ENCODE data around the gene JMJD4. TPM values are rescaled to one million over a fixed set of nuclear protein-coding genes. Genes with fewer than 3 reads are reported as not detected.

JMJD4 gene
- polyA plus RNA-seq, 1 experiment = 20.5 TPM

DNA sequence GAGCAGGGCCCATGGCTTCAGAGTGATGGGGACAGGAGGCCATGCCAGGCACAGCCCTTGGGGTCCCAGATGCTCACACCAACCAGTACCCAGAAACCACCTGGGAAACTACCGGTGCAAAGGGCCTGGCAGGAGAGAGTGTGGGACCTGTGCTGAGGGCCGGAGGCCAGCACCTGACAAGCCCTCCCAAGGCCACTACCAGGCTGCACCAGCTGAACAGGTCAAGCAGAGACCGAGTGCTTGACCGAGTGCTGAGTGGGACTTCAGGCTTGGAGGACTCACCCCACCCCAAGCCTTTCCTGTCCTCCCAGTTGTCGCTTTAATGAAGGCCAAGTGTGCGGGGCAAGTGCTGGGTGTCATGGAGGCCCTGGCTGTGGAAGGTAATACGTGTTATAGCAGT, 36.7 kb upstream of the JMJD4 start:
- TF ChIP-seq, protein P1, sequence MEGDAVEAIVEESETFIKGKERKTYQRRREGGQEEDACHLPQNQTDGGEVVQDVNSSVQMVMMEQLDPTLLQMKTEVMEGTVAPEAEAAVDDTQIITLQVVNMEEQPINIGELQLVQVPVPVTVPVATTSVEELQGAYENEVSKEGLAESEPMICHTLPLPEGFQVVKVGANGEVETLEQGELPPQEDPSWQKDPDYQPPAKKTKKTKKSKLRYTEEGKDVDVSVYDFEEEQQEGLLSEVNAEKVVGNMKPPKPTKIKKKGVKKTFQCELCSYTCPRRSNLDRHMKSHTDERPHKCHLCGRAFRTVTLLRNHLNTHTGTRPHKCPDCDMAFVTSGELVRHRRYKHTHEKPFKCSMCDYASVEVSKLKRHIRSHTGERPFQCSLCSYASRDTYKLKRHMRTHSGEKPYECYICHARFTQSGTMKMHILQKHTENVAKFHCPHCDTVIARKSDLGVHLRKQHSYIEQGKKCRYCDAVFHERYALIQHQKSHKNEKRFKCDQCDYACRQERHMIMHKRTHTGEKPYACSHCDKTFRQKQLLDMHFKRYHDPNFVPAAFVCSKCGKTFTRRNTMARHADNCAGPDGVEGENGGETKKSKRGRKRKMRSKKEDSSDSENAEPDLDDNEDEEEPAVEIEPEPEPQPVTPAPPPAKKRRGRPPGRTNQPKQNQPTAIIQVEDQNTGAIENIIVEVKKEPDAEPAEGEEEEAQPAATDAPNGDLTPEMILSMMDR (IDR thresholded peaks at IDR 0.05; ENCODE audit: insufficient read depth, low read depth, low read length) = no peak
- no peak for DNase-seq (ENCODE audit: low read depth)
- Histone ChIP-seq H3K27me3 (ENCODE audit: control insufficient read depth, insufficient read depth, low read length) (no peaks in the 10 kb centered on the region), H3K36me3 (ENCODE audit: control insufficient read depth, insufficient read depth, low read length) (peaks cover 19% of the 10 kb centered on the region), H3K4me3 (ENCODE audit: low read depth, low read length) (no peak overlapping the region)
- ChIA-PET CTCF (interaction anchor here (0.9 to 4.0 kb wide), 3 partner anchors 9 to 226 kb away, joined by 3 to 20 read pairs (median 4); no protein-coding TSS in a partner anchor), POLR2A (no interaction called here)

DNA sequence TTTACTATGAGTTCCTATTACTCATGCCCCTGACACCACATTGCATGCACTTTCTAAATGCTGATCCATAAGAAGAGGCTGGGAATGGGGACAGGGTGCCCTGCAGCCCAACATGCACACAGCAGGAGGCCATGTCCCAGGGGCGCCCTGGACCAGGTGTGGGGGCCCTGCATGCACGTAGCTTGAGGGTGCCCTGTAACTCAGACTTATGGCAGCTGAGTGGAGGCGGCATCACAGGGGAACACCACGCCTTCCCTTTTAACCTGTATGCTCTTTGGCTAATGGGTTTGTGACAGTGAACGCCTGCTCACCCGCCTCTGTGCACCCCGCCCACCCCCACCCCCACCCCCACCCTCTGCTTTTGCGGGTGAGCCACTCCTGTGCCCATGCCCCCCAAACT, 36.2 kb upstream of the JMJD4 start:
- ChIA-PET CTCF (no interaction called here), POLR2A (no interaction called here)
- Histone ChIP-seq H3K4me3 (ENCODE audit: low read depth, low read length) (no peak overlapping the region), H3K27me3 (ENCODE audit: control insufficient read depth, insufficient read depth, low read length) (no peaks in the 10 kb centered on the region), H3K36me3 (ENCODE audit: control insufficient read depth, insufficient read depth, low read length) (peaks cover 19% of the 10 kb centered on the region)
- no peak for DNase-seq (ENCODE audit: low read depth)
- TF ChIP-seq, protein P1 (IDR thresholded peaks at IDR 0.05; ENCODE audit: insufficient read depth, low read depth, low read length) = no peak

DNA sequence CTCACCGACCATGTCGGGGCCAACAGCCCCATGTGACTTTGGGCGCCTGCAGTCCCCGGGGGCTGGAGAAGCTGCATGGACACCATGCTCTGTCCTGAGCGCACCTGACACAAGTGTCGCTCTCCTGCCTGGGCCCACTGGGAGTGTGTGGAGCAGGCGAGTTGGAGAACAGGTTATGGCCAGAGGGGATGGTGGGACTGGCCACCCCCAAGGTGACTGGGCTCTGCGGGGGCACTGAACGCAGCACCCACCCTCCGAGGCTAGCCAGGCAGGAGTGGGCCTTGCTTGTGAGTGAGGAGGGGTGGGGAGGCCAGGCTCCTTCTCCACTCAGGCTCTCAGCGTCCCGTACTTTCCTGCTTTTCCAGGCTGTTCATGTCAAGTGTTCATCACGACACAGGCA, 35.7 kb upstream of the JMJD4 start:
- TF ChIP-seq, protein P1 (IDR thresholded peaks at IDR 0.05; ENCODE audit: insufficient read depth, low read depth, low read length) = no peak
- CTCF ChIA-PET = interaction anchor here (0.6 kb wide), 1 partner anchor 1707 kb away, joined by 4 read pairs; no protein-coding TSS in a partner anchor

DNA sequence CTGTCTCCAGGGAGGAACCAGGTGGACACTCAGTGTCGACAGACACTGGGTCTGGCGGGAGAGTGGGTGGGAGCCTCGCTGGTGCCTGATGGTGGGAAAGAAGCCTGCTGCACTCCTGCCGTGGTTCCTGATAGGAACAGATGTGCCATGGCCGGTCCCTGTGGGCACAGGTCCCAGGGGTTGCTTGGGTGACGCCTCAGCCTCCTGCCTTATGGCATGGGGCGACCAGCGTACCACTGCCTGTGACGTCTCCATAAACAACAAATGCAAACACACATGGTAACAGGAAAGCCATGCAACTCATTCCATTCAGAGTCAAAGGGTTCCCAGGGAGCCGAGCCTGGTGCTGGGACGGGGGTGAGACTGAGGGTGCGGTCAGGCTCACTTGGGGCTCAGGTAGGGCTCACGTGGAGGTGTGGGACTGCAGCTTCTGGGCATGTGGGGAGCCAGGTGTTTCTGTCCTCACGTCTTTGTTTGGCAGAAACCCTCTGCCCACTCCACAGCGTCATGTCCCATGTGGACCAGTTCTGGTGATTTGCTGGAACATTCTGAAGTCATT, 34.9 kb upstream of the JMJD4 start:
- Histone ChIP-seq H3K4me3 (ENCODE audit: low read depth, low read length) (no peak overlapping the region), H3K27me3 (ENCODE audit: control insufficient read depth, insufficient read depth, low read length) (no peaks in the 10 kb centered on the region), H3K36me3 (ENCODE audit: control insufficient read depth, insufficient read depth, low read length) (peaks cover 18% of the 10 kb centered on the region)
- CTCF ChIA-PET = interaction anchor here (0.6 to 1.6 kb wide), 3 partner anchors 40 to 1707 kb away, joined by 4 to 7 read pairs (median 4); no protein-coding TSS in a partner anchor
- TF ChIP-seq, protein P1 (IDR thresholded peaks at IDR 0.05; ENCODE audit: insufficient read depth, low read depth, low read length) = no peak
- POLR2A ChIA-PET = no interaction called here
- DNase-seq (ENCODE audit: low read depth) = no peak

More for the DNA sequence above, 35.7 kb upstream of the JMJD4 start:
- POLR2A ChIA-PET = no interaction called here
- Histone ChIP-seq H3K4me3 (ENCODE audit: low read depth, low read length) (no peak overlapping the region), H3K27me3 (ENCODE audit: control insufficient read depth, insufficient read depth, low read length) (no peaks in the 10 kb centered on the region), H3K36me3 (ENCODE audit: control insufficient read depth, insufficient read depth, low read length) (peaks cover 19% of the 10 kb centered on the region)
- DNase-seq (ENCODE audit: low read depth) = no peak

DNA sequence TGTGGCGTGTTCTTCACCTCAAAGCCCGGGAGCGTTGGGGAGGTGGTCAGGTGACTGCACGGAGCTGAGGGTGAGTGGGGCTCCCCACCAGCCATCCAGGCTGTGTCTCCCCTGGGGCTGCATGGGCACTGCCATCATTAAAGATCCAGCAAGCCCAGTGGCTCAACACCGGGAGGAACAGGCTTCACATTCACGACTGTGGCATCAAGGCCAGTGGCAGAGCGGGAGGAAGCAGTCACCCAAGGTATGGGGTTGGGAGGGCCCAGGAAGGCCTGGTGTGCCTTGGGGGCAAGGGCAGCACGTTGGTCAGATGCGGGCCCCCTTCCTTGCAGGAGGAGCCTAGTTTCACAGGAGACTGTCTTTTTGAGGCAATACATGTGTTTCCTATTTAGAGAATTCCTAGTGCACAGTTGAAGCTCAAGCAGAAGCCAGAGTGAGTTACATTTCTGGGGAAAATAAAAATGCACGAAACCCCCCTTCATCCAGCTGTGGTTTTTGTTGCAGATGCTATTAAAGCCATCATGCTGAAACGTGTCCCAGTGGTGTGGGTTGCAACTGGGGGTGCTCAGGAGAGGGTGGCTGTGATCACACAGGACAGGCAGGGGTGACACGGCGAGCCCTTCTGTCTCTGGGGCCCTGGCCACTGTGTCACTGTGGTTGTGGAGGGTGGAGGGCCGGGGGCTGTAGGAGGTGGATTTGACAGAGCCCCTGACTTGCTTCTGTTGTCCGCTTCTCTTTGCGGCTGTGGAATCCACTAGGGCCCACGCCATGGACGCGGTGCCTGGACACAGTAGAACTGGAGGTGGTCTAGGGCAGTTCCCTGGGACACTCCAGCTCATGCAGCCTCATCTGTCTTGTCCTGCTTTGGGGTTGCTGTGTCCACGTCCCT, 34.2 kb upstream of the JMJD4 start:
- CTCF ChIA-PET = interaction anchor here (0.6 to 1.6 kb wide), 4 partner anchors 10 to 178 kb away, joined by 3 to 7 read pairs (median 4); partner anchors contain the start of gene WNT9A

More for the DNA sequence above, 34.2 kb upstream of the JMJD4 start:
- POLR2A ChIA-PET = no interaction called here
- H3K4me3 ChIP-seq (ENCODE audit: low read depth, low read length) = no peak overlapping the region
- DNase-seq (ENCODE audit: low read depth) = no peak
- H3K27me3 ChIP-seq (ENCODE audit: control insufficient read depth, insufficient read depth, low read length) = no peaks in the 10 kb centered on the region
- TF ChIP-seq, protein P1 (IDR thresholded peaks at IDR 0.05; ENCODE audit: insufficient read depth, low read depth, low read length) = no peak
- H3K36me3 ChIP-seq (ENCODE audit: control insufficient read depth, insufficient read depth, low read length) = peaks cover 16% of the 10 kb centered on the region

Data from BJ (cell line).